ACHN (cell line): ENCODE results near the gene CDYL.
"Not testable (repeated sequence)": the region's sequence is repeated elsewhere in the genome, so short reads cannot be mapped to it uniquely, and the experiment has no call there.

Experiments
- DNase-seq: peaks from one replicate; pipeline ENCODE4 v3.0.0-alpha.2; 2015
- in situ Hi-C: cut with HindIII; loops from 2 replicates; pipeline ENCODE4 v1.10.0; 2017; ENCODE audit warnings: low sequenced_read_pairs, low pct_ligation_motif_present, low pct_unique_long_range_greater_than_20kb

Gene CDYL

GRCh38 chr6:4994741-4995140 lies 218.5 kb downstream of the CDYL start:
- no peak for DNase-seq
- in situ Hi-C loops, result no loop called here

GRCh38 chr6:4997862-4998261 lies 221.7 kb downstream of the CDYL start:
- DNase-seq, result no peak
- in situ Hi-C loops, result no loop called here

- in situ Hi-C loops, result no loop called here
- no peak for DNase-seq
These were observed 223.4 kb downstream of the CDYL start for GRCh38 chr6:4999586-4999985.

DNA sequence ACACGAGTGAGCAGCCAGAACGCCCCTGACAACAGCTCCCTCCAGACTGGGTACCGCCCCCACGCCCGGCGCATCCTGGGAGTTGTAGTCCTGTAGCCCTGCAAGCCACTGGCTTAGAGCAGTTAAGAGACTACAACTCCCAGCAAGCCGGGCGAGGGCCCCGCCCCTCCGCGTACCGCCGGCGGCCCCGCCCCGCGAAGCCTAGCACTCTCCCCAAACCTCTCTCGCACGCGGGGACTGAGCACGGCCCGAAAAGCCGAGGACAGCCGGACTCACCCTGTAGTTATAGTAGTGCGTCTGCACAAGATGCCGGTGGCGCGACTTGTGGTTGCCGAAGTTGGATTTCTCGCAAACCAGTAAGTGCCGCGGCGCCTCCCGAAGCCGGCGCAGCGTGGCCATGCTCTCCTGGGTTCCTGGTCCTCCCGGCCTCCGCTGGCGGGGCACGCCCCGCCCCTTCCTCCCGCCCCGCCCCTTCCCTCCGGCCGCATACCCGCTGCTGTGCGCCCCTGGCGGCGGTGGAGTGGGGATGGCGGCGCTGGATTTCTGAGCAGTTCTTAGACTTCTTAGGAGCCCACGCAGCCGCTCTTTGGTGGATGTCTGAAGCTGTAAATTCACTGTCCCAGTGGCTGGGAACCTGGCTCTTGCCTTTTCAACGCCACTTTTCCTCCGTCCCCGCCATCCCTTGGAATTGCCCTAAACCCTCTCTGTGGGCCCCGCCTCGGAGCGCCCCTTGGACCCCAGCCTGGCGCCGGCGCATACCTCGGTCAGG lies 227.6 kb downstream of the CDYL start, which contains the start of gene RPP40:
TSS of gene RPP40 (minus strand) at position 434 of the 769 bp plus-strand sequence. CDS start at position 399, 35 bp downstream.
- DNase-seq, result peak; percentile 94
- in situ Hi-C loops, result no loop called here

DNA sequence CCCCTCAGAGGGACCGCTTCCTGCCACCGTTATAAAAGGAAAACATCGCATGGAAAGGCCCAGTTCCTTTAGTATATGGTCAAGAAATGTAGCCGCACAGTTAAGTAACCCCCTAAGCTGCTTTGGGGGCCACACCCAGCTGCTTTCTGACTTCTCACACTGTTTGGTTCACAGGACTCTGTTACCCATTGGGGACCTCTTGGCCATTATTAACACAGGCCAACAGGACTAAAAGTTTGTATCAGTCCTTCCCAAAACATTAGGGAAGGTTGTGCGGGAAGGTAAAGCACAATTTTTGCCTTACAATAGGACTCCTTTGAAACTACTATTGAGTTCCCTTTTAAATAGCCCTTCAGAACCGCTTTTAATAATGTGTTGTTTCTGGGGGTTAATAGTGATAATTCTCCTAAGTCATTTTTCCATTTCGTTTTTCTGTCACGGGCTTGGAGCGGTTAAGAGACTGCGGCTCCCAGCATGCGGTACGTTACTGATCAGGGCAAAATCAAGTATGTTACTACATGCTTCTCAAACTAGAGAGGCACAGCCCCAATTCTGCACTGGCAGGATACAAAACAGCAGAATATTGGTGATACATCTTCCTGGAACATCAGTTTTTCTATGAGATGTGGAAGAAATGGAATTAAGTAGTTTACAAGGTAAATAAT lies 228.3 kb downstream of the CDYL start:
- in situ Hi-C loops, result no loop called here
- DNase-seq, result peak; percentile 10

GRCh38 chr6:5005038-5005433 lies 228.8 kb downstream of the CDYL start:
- DNase-seq, in situ Hi-C loops: not testable (repeated sequence)
